ENCODE data around the gene MACROH2A2.

Gene MACROH2A2

DNA sequence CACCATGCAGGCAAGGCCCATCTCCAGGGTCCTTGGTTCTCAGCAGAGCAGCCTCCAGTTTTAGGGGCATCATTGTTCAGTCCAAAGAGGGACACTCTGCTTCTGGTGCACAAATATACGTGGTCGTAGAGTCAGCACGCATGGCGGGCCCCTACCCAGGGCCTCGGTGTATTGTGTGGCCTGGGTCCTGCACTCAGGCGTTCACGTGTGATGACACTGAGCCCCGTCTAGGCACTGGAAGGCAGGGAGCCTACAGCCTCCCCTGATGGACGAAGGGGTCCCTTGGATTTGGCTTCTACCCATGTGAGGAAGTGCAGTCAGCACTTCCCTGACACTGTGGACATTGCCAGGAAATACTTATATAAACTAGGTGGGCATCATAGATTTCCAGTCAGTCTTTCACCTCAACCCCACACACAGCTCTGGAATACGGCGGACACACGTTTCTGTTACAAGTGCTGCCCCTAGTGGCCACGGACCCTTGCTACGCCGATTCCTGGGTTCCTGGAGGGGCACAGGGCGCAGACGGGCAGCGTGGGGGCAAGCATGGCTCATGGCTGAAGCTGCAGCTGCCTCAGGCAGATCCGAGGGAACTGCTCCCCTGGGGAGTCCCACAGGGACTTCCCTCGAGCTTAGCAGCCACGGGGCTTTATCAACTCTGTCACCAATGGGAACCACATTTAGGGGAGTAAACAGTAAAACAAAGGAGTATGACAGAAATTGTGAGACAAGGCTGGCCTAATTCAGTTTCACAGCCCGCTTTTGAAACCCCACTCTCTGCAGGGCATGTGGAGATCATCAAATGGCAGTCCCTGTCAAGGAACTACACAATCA is 54.5 kb downstream of the MACROH2A2 start:
- TF ChIP-seq, protein P1, sequence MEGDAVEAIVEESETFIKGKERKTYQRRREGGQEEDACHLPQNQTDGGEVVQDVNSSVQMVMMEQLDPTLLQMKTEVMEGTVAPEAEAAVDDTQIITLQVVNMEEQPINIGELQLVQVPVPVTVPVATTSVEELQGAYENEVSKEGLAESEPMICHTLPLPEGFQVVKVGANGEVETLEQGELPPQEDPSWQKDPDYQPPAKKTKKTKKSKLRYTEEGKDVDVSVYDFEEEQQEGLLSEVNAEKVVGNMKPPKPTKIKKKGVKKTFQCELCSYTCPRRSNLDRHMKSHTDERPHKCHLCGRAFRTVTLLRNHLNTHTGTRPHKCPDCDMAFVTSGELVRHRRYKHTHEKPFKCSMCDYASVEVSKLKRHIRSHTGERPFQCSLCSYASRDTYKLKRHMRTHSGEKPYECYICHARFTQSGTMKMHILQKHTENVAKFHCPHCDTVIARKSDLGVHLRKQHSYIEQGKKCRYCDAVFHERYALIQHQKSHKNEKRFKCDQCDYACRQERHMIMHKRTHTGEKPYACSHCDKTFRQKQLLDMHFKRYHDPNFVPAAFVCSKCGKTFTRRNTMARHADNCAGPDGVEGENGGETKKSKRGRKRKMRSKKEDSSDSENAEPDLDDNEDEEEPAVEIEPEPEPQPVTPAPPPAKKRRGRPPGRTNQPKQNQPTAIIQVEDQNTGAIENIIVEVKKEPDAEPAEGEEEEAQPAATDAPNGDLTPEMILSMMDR (IDR thresholded peaks at IDR 0.05; ENCODE audit: low read depth, low read length): peak; percentile 62
- no peak for DNase-seq (ENCODE audit: low read depth, low spot score)
- no peak overlapping the region for H3K4me3 ChIP-seq (ENCODE audit: low read depth, low read length)
- in situ Hi-C loops (cut with HindIII; ENCODE audit: low sequenced_read_pairs): no loop called here

- no peak overlapping the region for H3K4me3 ChIP-seq (ENCODE audit: low read depth, low read length)
- in situ Hi-C loops (cut with HindIII; ENCODE audit: low sequenced_read_pairs): no loop called here
- DNase-seq (ENCODE audit: low read depth, low spot score): no peak
- TF ChIP-seq, protein P1 (IDR thresholded peaks at IDR 0.05; ENCODE audit: low read depth, low read length): no peak
These were observed 56.6 kb downstream of the MACROH2A2 start for GRCh38 chr10:70109064-70109729.

GRCh38 chr10:70111496-70111895 is 58.9 kb downstream of the MACROH2A2 start:
- DNase-seq (ENCODE audit: low read depth, low spot score): no peak
- TF ChIP-seq, protein P1 (IDR thresholded peaks at IDR 0.05; ENCODE audit: low read depth, low read length): no peak
- H3K4me3 ChIP-seq (ENCODE audit: low read depth, low read length): no peak overlapping the region
- in situ Hi-C loops (cut with HindIII; ENCODE audit: low sequenced_read_pairs): no loop called here

GRCh38 chr10:70112071-70112470 is 59.4 kb downstream of the MACROH2A2 start:
- TF ChIP-seq, protein P1 (IDR thresholded peaks at IDR 0.05; ENCODE audit: low read depth, low read length): no peak
- in situ Hi-C loops (cut with HindIII; ENCODE audit: low sequenced_read_pairs): no loop called here
- no peak for DNase-seq (ENCODE audit: low read depth, low spot score)
- H3K4me3 ChIP-seq (ENCODE audit: low read depth, low read length): no peak overlapping the region

GRCh38 chr10:70114902-70115301 is 62.3 kb downstream of the MACROH2A2 start:
- in situ Hi-C loops (cut with HindIII; ENCODE audit: low sequenced_read_pairs): no loop called here
- TF ChIP-seq, protein P1 (IDR thresholded peaks at IDR 0.05; ENCODE audit: low read depth, low read length): no peak
- DNase-seq (ENCODE audit: low read depth, low spot score): no peak
- no peak overlapping the region for H3K4me3 ChIP-seq (ENCODE audit: low read depth, low read length)

- in situ Hi-C loops (cut with HindIII; ENCODE audit: low sequenced_read_pairs): no loop called here
- TF ChIP-seq, protein P1 (IDR thresholded peaks at IDR 0.05; ENCODE audit: low read depth, low read length): peak; percentile 85
- no peak overlapping the region for H3K4me3 ChIP-seq (ENCODE audit: low read depth, low read length)
- DNase-seq (ENCODE audit: low read depth, low spot score): peak; percentile 12
These were observed 63.5 kb downstream of the MACROH2A2 start for GRCh38 chr10:70115948-70116682.
